ENCODE data around the gene APOF.
"Not testable (repeated sequence)": the region's sequence is repeated elsewhere in the genome, so short reads cannot be mapped to it uniquely, and the experiment has no call there.

Gene APOF

DNA sequence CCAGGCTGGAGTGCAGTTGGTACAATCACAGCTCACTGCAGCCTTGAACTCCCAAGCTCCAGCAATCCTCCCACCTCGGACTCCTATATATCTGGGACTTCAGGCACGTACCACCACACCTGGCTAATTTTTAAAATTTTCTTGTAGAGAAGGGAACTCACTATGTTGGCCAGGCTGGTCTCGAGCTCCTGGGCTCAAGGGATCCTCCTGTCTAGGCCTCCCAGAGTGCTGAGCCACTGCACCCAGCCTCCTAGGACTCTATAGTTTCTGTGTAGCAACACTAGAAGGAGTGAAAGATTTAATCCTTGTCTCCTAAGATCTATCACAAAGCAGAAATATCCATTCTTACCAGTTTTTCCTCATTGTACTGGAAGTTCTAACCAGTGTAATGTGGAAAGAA lies 4.3 kb upstream of the APOF start:
- FAIRE-seq = no peak

DNA sequence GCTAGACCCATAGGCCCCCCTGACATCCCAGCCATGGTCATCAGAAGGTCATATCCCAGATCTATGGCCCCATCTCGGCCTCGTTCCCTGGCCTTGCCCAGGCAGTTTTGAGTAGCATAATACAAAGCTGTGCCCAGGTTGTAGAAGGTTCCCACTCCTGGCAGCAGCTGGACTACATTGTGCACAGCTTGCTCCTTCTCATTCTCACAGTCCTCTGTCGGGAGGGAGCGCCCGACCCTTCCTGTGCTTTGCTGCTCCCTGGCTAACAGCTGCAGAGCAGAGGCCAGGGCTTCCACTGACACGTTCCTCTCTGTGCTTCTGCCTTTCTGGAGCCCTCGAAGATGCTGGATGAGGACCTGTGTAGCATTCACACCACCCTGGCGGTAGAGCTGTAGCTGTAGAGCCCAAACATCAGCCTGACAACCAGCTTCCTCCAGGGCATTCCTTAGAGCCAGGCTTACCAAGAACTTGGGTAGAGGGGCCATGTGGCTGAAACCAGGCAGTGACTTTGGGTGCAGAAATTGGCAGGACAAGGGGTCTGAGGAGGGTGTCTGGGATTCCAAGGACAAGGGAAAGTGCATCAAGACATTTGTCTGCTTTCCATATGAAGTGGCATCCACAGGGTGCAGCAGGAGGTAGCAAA lies 1.0 kb downstream of the APOF start:
- no peak for FAIRE-seq

DNA sequence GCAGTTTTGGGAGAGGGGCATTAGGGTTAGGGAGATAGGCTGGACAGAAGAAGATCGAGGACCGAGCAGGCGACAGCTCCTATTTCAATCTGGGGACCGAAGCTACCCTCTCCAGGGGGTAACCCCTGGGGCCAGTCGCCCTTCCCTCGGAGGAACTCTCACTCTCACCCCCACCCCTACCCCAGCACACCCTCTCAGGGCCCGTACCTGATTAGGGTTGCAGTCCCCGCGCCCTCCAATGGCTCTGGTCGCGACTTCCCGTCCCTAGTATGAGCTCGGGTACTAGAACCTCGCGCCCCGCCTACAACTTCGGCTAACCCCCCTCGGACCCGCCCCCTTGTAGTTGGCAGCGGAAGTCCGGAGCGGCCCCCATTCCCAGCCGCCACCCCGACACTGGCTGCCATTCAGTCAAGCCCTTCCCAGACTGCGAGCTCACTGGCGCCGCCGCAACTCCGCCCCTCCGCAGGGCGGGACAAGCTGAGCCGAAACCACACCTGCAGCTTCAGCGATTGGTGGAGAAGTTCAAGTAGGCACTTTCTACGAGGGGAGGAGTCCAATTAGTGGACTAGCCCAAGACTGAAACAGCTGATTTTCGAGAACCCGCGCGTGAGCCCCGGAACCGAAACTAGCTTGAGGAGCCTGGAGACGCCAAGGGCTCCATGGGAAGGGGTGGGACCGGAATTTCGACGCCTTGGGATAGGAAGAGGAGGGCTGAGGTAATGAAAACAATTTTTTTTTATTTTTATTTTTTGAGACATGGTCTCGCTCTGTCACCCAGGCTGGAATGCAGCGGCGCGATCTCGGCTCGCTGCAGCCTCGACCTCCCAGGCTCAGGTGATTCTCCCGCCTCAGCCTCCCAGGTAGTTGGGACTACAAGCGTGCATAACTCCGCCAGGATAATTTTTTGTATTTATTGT lies 2.5 kb downstream of the APOF start, which contains the start of gene STAT2:
STAT2 (minus strand) TSS at position 257 of the 917 bp plus-strand sequence. CDS start 3,536 bp downstream, outside the sequence.
- peak; percentile 95 for FAIRE-seq

DNA sequence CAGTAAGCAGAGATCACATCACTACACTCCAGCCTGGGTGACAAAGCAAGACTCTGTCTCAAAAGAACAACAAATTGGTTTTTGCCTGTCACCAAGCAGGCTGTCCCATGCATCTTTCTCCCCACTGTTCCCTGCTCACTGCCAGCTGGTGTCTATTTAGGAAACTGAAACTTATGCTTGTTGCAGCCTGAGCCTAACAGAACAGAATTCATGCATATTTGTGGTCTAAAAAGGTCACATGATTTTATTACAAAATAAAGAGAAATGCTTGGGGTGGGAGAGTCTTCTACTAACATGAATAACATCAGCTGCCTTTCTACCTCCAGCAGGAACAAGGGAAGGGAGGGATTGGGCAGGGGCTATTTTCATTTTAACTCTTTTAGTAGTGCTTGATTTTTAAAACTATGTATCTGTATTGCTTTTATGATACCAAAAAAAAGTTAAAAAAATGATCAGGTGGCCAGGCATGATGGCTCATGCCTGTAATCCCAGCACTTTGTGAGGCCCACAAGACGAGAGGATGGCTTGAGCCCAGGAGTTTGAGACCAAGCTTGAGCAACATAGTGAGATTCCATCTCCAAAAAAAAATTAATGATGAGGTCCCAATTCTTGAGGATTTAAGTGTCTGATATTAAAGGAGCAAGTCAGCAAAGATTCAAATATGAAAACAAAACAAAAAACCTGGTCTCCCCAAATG lies 3.7 kb downstream of the APOF start:
- FAIRE-seq = no peak

DNA sequence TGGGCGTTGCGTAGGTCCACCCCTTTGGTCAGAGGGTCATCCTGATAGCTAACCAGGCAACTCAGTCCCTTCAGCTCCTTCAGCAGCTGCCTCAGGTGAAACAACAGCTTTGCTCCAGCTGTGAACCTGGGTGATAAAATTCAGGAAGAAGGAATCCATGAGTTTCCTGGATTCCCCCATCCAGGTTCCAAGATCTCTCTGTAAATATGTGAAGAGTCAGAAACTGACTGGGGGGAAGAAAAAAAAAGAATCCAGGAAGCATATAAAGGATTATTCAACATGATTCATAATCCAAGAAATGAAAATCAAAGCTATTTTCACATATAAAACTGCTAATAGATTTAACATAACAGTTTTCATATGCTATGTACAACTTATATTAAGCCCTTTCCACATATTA lies 11.3 kb downstream of the APOF start:
- no peak for FAIRE-seq

DNA sequence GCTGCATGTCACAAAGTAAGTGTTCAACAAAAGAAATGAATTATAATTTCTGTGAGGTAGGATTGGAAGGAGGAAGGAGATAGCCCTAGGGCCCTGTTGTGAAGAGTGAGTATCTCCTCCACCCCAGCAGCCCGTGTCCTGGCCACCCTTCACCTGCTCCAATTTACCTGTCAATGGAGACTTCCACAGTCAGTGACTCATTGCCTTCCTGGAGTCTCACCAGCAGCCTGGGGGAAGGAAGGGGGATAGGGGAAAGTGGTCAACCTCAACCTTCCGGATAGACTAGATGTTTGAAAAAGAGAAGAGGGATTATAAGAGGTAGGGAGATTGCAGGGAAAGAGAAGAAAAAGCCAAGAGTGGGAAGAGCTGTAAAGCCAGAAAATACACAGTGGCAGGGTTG lies 12.0 kb downstream of the APOF start:
- no peak for FAIRE-seq

DNA sequence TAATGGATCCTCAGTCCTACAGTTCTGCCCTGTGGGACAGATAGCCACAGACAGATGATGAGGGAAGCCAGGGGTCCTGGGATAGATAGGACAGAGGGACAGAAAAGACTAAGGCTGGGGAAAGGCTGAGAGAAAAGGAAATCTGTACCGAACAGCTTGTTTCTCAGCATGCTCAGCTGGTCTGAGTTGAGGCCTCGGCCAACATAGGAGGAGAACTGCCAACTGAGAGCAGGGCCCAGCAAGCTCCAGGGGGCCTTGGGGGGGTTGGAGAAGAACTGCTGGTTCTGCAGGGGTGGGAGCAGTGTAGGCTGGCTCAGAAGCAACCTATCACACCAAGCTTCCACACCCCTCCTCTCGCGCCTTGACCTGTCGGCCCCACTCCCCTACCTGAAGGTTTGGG lies 13.9 kb downstream of the APOF start:
- no peak for FAIRE-seq

DNA sequence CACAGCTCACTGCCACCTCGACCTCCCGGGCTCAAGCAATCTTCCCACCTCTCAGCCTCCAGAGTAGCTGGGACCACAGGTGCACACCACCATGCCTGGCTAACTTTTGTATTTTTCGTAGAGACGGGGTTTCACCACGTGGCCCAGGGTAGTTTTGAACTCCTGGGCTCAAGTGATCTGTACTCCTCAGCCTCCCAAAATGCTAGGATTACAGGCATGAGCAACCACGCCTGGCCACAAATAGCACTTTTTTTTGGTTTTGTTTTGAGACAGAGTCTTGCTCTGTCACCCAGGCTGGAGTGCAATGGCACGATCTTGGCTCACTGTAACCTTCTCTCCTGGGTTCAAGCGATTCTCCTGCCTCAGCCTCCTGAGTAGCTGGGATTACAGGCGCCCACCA lies 15.4 kb downstream of the APOF start:
- not testable (repeated sequence) for FAIRE-seq

DNA sequence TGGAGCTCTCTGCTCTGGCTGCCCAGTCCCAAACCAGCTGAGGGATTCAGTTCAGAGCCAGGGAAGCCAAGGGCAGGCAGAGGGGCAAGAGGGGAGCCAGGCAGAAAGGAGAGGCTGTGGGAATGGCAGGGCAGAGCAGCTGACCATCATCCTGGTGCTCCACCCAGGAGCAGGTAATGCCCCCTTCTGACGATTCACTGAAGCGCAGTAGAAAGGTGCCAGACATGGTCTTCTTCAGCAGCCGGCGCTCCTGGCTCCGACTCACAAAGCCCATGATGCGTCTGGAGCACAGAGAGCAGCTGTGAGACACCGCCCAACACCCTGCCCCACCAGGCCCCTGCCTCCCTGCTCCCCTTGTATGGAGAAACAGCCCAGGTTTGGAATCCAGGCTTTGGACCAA lies 16.0 kb downstream of the APOF start:
- FAIRE-seq = no peak

DNA sequence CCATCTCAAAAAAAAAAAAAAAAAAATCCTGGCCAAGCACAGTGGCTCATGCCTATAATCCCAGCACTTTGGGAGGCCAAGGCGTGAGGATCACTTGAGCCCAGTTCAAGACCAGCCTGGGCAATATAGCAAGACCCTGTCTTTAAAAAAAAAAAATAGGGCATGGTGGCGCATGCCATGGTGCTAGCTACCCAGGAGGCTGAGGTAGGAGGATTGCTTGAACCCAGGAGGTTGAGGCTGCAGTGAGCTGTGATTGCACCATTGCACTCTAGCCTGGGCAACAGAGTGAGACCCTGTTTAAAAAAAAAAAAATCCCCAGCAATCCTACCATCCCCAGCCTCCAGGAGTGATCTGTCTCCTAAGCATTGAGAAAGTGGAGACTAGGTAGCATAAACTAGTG lies 20.4 kb downstream of the APOF start:
- FAIRE-seq = not testable (repeated sequence)

DNA sequence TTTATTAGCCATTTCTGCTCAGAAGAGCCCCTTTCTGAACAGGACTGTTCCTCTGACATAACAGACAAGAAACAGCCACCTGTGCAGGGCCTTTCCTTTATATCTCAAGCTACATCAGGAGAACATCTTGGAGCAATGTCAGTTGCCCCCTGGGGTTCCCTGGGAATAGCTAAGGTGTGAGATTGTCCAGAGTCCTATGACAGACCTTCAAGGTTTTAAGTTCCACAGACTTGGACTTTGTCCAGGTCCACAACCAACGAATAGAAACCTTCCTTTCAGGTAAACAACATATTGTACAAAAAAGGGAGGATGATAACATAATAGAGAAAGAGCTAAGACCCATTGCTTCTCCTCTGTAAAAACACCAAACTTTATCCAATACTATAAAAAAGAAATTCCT lies 21.0 kb downstream of the APOF start:
- FAIRE-seq = no peak

DNA sequence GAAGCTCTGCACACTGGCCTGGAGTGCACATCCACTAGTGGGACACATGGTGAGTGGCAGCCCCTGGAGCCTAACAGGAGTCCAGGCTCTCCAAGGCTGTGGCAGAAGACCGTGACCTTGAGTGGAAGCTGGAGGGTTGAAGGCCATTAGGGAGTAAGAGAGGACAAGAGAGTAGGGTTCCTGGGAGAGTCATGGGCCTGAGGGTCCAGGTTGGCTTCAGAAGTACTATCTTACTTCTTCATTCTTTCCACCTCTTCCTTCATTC lies 23.6 kb downstream of the APOF start:
- FAIRE-seq = no peak

DNA sequence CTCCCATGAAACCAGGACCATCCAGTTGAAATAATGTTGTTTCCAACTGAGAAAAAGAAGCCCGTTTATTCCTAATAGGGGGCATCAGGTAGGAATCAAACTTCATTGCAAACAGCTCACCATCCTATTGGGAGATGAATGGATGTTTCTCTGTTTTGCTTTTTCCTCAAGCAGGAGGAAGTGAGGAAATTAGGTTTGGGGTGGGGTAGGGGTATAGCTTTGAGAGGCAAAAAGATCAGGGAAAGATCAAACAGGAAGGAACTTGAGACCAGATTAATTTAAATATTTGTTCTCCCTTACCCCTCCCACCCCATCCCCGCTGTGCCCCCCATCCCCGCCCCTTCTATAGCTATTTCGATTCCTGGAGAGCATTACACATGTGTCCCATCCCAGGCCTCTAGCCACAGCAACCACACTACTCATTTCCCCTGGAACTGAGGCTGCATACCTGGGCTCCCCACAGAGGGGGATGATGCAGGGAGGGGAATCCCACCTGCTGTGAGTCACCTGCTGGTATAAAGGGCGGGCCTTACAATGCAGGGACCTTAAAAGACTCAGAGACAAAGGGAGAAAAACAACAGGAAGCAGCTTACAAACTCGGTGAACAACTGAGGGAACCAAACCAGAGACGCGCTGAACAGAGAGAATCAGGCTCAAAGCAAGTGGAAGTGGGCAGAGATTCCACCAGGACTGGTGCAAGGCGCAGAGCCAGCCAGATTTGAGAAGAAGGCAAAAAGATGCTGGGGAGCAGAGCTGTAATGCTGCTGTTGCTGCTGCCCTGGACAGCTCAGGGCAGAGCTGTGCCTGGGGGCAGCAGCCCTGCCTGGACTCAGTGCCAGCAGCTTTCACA lies 24.1 kb downstream of the APOF start, which contains the start of gene IL23A:
IL23A (plus strand) TSS at position 577 of the 850 bp plus-strand sequence; CDS start at position 738, 161 bp downstream.
- FAIRE-seq = no peak

DNA sequence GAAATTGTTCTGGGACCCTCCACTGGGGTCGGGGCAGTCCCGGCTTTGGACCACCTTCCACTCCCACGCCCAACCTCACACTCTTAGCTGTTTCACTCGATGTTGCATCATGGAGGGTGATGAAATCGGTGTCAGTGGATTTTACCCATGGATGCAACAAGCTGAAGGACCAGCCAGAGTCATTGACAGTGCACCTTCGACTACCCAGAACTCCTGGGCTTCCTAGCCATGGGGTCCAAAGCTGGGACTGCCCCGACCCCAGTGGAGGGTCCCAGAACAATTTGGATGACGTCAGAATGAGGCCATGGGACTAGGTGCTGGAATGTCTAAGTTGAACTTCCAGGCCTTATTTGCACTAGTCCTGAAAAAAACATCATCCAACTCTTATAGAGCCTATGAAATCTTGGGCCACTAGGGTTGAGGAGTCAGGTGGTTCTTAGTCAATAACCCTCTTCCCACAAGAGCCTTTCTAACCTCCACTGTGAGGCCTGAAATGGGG lies 24.9 kb downstream of the APOF start:
- no peak for FAIRE-seq

DNA sequence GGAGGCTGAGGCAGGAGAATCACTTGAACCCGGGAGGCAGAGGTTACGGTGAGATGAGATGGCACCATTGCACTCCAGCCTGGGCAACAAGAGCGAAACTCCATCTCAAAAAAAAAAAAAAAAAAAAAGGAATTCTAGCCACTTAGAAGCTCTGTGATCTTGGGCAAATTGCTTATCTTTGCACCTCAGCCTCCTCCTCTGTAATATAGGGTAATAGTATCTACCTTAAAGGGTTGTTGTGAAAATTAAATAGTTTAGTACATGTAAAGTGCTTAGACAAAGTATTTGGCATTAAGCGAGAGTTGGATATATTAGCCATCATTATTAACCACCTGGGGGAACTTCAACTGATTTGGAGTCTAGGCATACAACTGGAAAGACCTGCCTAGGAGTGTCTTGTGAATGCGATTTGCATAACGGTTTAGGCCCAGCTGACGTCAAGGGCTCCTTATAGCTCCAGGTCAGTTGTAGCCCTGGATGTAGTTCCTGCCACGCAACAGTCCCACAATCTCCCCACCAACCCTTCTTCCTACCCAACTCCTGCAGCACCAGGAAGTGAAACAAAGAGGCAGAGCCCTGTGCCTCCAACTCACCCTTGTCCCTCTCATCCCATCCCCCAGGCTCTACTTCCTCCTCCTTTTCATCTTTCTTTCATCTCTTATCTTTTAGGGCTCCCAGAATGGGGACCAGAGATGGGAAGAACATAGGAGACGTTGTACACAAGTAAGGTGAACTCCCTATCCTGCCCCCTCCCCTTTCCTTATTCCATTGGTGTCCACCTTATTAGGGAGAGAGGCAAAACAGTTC lies 26.1 kb downstream of the APOF start:
- no peak for FAIRE-seq

DNA sequence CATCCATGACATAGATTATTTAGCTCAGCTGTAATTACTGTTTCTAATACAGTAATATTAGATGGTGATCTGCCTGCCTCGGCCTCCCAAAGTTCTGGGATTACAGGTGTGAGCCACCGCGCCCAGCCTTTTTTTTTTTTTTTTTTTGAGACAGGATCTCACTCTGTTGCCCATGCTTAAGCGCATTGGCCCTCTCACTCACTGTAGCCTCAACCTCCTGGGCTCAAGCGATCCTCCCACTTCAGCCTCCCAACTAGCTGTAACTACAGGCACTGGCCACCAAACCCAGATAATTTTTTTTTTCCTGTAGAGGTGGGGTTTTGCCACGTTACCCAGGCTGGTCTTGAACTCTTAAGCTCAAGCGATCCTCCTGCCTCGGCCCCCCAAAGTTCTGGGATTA lies 27.1 kb downstream of the APOF start:
- FAIRE-seq = not testable (repeated sequence)

DNA sequence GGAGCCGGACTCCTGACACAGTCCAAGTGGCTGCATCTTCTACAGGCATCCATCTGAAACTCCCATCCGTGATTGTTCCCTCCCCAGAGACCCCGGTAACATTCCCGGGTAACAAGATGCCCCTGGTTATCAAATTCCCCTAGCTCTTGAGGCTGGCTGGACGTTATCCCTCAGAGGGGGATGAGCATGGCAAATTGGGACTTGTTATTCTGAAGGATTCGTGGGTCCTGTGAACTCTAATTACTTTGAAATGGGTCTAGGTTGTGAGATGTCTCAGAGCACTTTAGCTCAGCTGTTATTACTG lies 28.2 kb downstream of the APOF start:
- FAIRE-seq = no peak

DNA sequence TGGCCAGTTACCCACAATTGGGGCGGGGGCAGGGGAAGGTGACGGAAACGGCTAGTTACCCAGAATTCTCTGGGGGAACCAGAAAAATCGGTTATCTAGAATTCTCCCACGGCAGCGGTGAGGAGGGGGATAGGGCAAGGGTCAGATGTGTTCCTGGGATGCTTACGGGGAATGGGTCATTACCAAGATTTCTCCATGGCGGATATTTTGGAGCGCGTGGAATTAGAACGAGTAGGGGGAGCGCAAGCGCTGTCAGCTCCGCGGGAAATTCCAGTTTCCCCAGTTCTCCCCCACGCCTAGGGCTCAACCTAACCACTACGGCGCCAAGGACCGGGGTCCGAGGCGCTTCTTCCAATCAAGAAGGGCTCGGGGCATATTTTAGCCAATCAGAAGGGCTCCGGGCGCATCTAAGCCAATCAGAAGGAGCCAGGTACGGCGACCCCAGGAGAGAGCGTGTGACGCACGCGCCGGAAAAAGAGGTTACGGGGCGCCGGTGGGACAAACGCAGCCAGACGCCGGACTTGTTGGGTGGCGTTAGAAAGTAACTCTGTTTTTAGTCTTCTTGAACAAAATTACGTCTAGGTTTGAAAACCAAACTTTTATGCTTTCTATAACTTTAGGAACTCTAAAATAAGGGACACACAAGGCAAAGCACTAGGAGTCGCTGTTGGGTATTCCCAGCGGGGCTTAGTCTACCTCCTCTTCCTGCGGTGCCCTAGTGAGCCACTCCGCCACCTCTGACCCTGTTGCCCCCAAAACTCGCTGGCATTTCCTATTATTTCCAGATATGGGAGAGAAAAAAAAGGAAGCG lies 28.8 kb downstream of the APOF start, which contains the start of gene PAN2:
PAN2 (minus strand) TSS at position 322 of the 811 bp plus-strand sequence. CDS start 906 bp downstream, outside the sequence.
- no peak for FAIRE-seq

DNA sequence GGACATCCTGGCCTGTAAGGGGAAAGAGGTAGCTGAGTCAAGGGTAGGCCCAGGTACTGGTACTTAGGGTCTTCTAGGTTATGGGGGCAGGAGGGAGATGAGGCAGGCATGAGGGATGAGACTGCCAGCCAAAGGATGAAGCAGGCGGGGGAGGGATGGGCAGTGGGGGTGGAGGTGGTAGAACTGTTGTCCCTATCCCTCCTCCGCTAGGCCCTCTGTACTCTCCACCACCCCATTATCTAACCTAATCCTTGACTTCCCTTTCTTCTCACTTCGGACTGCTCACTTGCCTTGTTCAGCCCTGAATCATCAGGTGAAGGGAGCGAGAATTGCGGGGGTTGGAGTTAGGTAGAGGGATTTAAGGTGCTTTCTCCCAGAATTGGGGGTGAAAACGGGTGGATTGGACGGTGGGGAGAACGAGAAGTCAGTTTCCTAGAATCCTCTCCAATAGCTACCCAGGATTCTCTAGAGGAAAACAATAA lies 29.4 kb downstream of the APOF start:
- no peak for FAIRE-seq

DNA sequence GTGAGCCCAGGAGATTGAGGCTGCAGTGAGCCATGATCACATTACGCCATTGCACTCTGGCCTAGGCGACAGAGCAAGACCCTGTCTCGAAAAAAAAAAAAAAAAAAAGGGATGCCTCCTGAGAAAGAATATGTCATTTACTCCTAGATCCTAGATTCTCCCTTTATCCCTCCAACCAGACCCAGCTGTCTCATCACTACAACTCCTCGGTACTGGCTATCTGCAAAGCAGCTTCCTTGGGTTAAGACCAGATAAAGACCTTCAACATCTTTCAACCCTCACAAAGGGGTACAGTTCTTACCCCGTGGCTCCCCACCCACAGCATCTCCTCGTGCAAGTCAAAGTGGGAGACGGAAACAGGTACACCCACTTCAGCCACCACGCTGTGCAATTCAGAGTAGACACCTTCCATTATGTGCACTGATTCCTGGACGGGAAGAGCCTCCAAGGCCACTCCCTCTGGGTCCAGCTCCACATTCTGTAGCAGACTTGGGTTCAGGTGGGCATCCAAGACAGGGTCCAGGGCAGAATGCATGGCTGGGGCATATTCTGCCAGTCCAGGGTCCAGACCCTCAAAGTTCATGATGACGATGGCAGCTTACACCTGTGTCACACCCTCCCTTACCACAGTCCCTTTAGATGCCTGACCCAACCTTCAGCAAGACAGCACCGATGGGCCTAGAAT lies 30.0 kb downstream of the APOF start:
- no peak for FAIRE-seq
